Hematopoietic multipotent progenitor cell treated with erythropoietin and hydrocortisone succinate and interleukin-3 and kit ligand, for 8 days (in vitro differentiated cells): ENCODE measurements around the gene PPP4C.

Experiments
- DNase-seq: peaks from one replicate; pipeline ENCODE4 v3.0.0-alpha.2; 2015

Gene PPP4C

DNA sequence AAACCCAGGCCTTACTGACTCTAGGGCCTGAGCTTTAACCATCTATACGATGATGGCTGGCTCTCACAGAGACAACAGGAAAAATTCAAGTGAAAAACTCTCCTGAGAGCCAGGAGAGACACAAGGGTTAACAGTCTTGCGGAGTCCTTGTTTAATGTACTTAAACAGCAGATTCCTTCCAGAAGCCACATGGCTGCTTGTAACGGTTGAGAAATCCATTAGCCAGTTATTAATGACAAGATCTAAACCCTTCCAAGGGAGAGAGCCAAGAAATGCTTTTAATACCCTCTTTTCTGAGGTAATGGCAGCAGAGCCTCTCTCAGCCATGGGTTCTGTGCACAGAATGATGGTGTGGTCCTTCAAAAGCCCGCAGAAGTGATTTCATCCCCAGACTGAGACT lies 15.4 kb upstream of the PPP4C start:
- DNase-seq: no peak

DNA sequence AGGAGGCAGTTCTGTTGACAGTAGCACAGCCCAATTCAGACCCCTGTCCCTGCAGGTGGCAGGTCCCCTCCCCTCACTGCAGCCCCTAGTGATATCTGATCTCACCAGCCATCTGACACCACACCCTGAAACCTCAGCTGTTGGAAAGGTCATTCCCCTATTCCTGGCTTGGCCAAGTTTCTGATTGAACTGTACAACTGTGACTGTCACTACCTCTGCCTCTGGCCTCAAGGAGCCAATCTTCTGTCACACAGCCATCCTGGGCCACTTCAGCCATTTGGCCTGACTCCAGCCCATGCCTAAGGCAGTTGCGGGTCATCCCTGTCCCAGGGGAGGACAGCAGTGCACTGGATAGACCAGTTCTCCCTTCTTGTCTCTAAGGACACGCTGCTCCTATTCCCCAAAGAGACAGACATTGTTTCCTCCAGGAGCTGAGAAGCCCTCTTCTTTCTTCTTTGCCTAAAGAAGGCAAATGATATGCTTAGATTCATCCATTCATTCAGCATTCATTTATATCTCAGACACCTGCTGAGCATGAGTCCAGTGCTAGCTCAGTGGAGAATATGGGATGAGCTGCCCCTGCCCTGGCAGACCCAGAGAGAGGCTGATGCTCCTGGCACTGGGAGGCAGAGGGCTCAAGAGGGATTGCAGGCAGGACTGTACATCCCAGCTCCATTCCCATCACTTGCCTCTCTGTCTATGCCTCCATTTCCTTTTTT lies 14.8 kb upstream of the PPP4C start:
- DNase-seq: no peak

DNA sequence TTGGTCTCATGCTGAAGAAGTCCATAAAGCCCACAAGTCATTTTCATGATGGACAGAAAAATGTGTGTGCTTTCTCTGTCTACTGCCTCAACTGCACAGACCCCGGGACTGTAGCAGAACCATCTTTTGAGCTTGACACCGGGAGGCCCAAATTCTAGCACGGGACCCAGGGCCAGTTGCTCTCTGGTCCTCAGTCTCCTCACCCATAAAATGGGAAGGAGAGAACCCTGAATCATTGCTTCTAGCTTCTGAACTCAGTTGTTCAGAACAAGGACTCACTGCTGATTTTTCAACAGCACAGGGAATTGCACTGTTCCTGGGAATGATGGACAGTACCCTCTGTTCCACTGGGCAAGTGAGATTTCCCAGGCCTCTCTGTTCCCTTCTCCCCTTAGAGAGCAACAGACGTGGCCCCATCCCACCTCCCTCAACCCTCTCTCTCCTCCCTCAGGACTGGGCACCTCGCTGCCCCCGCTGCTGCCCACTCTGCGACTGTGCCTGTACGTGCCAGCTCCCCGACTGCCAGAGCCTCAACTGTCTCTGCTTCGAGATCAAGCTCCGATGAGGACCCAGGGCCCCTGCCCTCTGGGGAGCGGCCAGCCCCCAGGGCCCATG lies 12.4 kb upstream of the PPP4C start:
- no peak for DNase-seq

DNA sequence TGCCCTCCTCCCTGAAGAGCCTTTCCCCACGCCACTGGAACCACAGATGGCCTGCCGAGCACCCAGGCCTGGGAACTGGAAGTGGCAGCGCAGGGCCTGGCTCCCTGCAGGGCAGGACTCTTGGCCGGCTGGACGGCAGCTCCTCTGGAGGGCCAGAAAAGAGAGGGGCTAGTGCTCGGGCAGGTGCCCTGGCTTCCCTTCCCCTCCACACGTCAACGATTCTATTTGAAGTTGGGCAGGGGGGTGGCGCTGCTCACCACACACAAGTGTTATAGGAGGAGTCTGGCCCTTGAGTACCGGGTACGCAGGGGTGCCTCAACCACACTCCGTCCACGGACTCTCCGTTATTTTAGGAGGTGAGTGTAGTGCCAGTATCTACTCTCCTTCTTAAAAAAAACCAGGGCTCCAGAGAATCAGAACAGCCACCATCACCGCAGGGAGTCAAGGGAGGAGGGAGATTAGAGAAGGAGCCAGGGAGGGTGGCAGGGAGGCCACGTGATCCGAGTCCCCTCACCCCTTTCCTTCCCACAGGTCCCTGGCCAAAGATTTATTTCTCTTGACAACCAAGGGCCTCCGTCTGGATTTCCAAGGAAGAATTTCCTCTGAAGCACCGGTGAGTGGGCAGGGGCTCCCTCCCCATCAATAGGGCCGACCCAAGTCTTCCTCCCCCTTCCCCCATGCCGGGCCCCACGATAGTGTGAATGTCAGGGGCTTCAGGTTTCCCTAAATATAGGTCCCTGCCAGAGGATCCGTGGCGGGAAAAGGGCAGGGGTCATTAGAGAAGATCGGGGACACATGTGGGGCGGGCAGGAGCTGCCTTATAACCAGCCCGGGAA lies 11.7 kb upstream of the PPP4C start:
- DNase-seq: peak; percentile 79

DNA sequence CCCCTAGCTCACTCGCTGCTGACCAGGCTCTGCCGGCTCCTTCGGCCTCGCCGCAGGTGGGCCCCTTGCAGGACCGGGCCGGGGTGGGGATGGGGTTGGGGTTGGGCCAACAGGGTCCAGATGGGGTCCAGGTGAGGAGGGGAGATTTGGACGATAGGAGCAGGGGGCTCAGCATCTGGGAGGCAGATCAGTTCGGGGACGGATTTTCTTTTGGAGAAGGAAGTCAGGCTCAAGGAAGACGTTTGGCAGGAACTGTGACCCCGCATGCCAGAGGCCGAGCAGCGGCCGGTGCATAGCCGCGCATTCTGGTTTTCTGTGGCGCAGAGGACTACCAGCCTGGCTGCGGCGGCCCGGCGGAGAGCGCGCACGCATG lies 11.1 kb upstream of the PPP4C start:
- no peak for DNase-seq

DNA sequence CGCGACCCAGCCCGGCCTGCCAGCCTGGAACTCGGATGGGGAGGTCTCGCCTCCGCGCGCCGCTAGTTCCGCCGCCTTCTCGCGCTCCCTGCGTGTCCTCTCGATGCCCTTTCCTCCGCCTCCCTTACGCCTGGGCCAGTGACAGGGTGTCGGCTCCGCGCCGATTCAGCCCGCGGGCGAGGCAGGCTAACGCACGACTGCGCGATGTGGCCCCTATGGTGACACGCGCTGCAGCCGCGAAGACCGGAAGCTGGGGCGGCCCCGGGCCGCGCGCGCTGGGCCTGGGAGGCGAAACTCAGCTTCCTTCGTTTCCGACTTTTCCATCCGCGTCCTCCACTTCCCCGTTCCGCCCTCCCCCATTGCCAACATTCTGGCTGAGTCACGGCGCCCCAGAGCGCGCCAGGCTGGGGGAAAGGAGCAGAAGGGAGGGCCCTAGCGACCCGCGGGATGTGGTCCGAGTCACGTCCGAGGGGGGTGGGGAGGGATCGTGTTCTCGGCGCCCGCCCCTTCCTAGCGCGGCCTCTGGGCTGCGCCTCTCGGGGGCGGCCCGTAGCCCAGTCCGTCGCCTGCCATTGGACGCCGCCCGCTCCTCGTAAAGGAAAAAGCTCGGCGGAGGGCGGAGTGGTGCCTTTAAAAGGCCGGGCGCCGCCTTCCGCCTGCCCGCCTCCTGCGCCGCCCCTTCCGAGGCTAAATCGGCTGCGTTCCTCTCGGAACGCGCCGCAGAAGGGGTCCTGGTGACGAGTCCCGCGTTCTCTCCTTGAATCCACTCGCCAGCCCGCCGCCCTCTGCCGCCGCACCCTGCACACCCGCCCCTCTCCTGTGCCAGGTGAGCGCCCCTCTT lies 10.5 kb upstream of the PPP4C start, which contains the start of gene ALDOA:
Gene ALDOA (plus strand): TSS at position 659 of the 841 bp plus-strand sequence. CDS start 1,138 bp downstream, outside the sequence.
- peak; percentile 96 for DNase-seq

DNA sequence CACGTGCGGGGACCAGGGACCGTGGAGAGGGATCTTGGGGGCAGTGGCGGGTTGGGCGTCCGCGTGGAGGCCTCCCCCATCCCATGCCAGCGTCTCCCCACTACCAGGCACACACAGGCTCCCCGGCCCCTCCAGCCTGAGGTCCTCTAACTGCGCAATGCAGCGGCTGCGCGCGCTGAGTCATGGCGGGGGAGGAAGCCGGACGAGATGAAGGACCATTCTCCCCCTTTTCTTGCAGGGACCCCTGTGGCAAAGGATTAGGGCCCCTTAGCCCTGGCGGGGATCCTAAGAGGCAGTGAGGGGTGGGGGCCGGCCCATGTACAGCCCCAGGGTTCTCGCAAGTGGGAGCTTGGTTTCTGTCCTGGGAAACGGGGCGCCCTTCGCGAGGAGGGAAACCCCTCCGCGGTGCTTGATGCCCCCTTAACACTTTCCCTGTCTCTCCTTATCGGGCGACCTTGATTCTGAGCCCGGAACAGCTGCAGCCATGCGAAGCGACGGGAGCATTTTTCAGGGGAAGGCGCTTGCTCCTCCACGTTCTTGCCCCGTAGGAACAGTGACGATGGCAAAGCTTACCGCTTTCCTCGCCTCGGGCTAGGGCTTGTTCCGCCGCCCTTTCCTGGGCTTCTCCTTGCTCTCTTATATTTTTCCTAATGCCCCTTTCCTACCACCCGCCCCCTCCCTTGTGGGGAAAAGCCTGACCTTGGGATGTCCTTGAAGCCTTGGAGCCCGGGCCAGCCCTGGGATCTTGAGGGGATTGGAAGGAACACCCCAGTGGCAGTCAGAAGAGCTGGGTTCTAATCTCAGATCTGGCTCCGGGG lies 9.6 kb upstream of the PPP4C start:
- DNase-seq: peak; percentile 44

DNA sequence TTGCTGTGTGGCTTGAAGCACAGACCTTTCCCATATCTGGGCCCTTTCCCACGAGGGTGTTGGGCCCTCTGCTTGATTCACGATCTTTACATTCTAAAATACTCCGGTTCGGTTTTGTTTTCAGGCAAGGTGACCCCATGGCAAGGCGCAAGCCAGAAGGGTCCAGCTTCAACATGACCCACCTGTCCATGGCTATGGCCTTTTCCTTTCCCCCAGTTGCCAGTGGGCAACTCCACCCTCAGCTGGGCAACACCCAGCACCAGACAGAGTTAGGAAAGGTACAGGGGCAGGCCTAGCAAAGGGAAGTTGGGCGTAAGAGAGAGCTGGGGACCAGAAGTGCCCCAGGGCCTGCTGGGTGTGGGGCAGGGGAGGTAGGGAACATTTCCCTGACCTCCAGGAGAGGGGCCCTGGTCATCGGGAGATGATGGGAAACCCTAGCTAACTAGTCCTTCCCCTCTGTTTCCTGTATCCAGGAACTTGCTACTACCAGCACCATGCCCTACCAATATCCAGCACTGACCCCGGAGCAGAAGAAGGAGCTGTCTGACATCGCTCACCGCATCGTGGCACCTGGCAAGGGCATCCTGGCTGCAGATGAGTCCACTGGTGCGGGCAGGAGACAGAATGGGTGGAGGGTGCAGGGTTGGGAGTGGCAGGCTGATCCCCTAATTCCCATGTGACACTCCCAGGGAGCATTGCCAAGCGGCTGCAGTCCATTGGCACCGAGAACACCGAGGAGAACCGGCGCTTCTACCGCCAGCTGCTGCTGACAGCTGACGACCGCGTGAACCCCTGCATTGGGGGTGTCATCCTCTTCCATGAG lies 8.8 kb upstream of the PPP4C start:
- DNase-seq: peak; percentile 30

DNA sequence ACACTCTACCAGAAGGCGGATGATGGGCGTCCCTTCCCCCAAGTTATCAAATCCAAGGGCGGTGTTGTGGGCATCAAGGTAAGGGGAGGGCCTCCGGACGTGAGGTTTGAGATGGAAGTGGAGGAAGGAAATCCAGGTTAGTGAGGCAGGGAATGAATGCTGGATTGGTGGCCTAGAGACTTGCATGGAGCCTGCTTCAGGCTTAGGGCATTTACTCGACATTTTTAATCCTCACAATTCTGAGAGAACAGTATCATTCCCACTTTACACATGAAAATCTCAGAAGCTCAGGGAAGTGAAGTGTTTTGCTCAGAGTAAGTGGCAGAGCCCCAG lies 8.2 kb upstream of the PPP4C start:
- DNase-seq: no peak

DNA sequence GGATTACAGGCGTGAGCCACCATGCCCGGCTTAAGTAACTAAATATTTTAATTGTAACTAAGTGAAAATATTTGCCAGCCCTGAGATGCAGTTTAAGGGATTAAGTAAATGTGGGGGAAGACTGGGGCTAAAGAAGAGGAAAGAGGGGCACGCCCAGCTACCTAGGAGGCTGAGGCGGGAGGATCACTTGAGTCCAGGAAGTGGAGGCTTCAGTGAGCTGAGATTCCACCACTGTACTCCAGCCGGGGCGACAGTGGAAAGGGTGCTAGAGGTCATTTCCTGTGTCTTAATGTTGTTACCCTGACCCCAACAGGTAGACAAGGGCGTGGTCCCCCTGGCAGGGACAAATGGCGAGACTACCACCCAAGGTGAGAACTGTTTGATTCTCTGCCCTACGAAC lies 7.5 kb upstream of the PPP4C start:
- DNase-seq: no peak

DNA sequence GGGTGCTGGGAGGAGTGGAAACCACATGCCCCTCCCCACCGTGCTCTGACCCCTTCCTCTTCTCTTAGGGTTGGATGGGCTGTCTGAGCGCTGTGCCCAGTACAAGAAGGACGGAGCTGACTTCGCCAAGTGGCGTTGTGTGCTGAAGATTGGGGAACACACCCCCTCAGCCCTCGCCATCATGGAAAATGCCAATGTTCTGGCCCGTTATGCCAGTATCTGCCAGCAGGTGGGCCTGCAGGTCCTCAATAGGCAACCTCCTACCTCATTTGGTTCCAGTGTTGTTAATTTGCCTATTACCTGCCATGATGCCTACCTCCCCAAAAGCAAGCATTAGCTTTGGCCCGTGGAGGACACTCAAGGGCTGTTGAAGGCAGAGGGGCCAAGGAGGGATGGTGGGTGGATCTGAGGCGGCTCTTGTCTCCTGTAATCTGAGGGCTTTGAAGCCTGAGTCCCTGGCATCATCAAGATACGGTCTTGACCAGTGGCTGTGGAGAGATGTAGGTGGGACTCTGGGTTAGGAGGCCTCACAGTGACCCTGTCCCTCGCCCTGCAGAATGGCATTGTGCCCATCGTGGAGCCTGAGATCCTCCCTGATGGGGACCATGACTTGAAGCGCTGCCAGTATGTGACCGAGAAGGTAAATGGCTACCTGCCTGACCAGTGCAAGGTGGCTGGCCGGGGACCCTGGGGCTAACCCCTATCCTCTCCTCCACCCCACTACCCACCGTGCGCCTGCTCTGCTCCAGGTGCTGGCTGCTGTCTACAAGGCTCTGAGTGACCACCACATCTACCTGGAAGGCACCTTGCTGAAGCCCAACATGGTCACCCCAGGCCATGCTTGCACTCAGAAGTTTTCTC lies 6.8 kb upstream of the PPP4C start:
- peak; percentile 67 for DNase-seq

DNA sequence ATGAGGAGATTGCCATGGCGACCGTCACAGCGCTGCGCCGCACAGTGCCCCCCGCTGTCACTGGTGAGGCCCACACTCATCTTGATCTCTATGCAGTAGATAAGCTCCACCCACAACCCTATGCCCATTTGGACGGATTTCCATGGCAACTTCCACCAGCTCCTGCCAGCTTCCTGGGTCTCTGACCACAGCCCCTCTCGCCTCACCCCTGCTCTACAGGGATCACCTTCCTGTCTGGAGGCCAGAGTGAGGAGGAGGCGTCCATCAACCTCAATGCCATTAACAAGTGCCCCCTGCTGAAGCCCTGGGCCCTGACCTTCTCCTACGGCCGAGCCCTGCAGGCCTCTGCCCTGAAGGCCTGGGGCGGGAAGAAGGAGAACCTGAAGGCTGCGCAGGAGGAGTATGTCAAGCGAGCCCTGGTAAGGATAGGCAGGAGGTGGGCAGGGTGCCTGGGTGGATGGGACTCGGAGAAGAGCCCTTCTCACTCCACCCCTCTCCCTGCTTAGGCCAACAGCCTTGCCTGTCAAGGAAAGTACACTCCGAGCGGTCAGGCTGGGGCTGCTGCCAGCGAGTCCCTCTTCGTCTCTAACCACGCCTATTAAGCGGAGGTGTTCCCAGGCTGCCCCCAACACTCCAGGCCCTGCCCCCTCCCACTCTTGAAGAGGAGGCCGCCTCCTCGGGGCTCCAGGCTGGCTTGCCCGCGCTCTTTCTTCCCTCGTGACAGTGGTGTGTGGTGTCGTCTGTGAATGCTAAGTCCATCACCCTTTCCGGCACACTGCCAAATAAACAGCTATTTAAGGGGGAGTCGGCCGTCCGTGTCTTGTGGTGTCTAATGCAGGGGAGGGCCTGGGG lies 6.0 kb upstream of the PPP4C start:
- DNase-seq: no peak

DNA sequence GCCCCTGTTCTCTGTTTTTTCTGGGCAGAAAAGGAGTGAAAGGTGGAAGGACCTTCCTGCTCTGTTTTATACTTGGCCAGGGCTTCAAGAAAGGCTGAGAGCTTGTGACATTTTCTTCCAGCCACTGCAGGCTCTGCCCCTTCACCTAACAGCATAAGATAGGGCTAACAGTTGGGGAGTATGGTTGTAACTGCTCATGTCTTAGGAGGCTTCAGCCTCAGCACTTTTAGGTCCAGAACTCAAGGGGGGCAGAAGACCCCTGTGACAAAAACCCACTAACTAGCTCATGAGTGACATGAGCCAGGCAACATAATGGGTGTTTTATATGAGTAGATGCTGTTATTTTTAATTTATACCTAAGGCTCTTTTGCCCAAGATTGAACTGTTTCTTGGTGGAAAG lies 5.3 kb upstream of the PPP4C start:
- no peak for DNase-seq

DNA sequence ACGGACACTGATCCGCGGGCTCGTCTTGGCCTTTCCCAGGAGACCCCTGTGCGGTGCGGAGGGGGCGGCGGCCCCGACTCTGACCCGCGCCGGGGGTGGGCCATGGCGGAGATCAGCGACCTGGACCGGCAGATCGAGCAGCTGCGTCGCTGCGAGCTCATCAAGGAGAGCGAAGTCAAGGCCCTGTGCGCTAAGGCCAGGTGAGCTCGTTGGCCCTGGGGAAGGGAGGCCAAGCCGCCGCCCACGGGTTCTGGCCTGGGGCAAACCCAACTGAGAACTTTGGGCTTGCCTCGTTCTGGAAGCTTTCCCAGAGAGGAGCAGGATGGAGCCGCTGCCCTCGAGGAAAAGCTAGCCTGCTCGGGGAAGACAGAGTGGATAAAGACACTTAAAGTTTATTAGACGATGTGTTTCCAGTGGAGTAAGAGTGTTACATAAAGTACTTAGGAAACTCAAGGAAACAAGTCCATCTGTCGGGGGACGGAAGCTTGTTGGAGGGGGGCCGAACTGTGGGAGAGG lies 540 bp downstream of the PPP4C start:
- no peak for DNase-seq

DNA sequence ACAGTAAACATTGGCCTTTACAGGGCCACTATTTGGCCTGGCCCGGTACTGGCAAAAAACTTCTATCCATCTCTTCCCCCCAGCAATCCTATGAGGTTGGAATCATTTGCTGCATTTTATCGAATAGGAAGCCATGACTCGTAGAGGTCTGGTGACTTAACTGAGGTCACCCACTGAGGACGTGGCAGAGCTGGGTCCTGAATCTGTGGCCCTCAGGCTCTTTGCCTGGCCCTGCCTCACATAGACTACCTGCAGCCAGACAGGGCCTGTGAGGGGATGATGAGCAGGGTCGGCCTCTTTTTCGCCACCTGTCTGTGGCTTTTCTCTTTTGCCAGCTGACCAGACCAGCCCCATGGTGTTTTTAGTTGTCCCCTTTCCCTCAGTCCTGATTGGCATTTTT lies 1.9 kb downstream of the PPP4C start:
- no peak for DNase-seq

DNA sequence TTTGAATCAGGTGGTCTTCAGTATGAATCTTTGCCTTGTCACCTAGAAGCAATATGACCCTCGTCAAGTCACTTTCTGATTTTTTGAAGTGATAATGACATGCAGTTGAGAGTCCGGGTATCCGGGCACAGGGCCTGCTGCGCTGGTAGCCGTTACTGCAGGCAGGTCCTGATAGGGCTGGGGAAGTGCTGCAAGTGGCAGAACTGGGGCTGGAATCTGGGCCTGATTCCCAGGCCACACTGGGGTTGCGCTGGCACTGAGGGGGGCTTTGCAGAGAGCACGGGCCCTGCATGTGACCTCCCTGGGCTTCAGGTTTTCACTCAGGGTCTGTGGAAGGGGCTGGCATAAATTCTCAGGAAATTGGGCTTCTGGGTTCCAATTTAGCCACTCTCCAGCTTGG lies 3.0 kb downstream of the PPP4C start:
- no peak for DNase-seq

DNA sequence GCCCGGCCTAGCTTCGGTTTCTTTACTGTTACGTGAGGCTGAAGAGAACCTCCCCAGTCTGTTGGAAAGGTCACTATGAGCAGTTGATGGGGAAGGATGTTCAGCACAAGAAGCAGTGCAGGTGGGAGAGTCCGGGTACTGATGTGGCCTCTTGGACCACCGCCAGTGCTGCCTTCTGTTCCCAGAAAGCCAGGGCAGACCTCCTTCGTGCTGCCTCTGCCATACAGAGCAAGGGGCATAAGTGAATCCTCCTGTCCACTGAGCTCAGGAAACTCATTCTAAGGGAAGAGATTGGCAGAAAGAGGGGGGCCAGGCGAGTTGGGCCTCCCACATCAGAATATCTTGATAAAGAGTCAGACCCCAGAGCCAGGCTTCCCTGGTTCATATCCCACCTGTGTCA lies 3.7 kb downstream of the PPP4C start:
- no peak for DNase-seq

DNA sequence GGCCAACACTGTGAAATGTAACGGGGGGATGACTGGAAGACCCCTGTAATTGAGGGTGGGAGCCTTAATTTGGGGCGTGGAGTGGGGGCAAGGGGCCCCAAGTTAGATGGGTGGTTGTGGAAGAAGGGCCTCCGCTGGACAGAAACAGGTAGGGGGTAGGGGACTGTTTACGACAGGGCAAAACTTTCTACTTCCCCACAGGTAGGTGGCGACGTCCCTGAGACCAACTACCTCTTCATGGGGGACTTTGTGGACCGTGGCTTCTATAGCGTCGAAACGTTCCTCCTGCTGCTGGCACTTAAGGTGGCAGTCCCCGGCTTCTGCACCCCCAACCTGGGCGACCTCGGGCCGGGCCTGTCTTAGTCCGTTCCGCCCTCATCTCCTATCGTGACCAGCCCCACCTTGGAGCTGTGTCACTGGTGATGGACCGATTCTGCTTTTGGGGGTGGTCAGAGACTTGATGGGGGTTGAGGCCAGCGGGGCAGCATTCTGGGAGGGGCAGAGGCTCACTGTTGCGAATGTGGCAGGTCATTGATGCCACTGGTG lies 6.8 kb downstream of the PPP4C start:
- no peak for DNase-seq
